ENCODE data around the gene SCAF1. TPM values are rescaled to one million over a fixed set of nuclear protein-coding genes. Genes with fewer than 3 reads are reported as not detected.

Gene SCAF1
- total RNA-seq, result 67.9 TPM
- long read RNA-seq, full-length matches to known transcripts, result 1 of 84 reads
- long read RNA-seq, partial matches to known transcripts, result 79 of 84 reads
- long read RNA-seq, other reads (novel, unspliced or antisense), result 4 of 84 reads

DNA sequence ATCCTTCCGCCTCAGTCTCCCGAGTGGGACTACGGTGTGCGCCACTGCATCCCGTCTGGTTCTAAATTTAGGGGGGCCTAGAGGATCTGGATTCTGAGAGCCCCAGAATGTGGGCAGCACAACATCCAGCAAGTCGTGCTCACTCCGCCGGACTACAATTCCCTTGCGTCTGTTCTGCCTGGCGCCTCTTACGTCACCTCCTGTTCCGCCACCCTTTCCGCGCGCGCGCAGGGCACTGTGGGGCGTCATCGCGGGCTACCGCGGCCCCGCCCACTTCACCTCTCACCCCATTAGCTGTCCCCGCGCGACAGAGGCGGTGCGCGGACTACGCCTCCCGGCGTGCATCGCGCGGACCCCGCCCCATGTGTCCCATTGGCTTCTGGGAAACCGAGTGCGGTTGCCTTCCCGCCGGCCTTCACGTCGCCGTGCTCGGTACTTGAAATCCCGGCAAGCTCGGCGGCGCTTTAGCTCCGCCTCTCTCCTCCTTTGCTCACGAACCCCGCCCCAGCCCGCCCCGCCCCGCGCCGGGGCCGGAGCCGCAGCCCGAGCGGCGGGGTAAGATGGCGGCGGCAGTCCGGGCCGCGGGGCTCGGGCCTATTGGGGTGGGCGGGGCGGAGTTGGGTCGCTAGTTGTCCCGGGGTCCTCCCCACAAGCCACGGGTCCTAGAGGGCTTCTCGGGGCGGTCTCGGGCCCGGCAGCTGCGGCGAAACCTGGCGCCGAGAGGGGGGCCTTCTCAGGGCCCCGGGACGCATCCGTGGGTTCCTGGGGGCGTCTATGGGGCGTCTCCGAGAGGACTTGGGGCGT is at the start of gene SCAF1:
Gene SCAF1, plus strand, starts transcription at position 522 of the 804 bp plus-strand sequence. CDS start 2,818 bp downstream, outside the sequence.
- Histone ChIP-seq H3K4me1 (peaks cover 32% of the 10 kb centered on the region), H3K9me3 (no peaks in the 10 kb centered on the region)
- peak; percentile 82 for ATAC-seq

DNA sequence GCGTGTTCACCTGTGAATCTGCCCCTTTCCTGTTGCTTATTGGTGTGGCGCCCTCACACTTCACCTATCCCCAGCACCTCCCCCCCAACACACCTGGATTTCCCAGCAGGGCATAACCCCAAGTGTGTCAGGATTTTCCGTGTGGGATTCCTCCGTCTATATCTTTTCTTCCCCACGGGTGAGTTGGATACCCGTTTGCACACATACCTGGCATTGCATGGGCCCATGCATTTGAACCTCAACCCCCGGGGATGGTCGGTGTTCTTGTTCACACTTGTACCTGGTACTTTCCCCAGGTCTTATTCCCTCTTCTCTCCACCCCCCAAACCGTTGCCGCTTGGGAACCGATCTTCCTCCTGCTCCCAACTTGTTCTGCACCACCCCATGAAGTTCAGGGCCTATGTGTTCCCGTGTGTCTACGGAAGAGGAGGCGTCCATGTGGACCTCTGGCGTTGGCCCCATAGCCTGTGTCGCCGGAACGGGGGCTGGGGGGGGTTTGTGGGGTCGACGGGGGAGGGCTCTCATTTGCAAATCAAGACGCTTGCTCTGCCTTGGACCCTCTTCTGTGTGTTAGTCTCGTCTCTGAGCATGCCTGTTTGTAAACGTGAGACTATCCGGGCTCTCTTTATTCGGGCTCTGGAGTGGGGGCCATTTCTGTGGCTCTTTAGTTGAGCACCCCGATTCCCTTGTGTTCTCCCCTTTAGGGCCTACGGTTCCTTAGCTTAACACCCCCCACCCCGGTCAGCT is 49.4 kb upstream of the SCAF1 start:
- ATAC-seq (no peak), DNase-seq (no peak)
- Histone ChIP-seq H3K4me3 (peak overlapping the region; percentile 85), H3K27ac (peak overlapping the region; percentile 55), H3K9me3 (no peaks in the 10 kb centered on the region), H3K27me3 (no peaks in the 10 kb centered on the region), H3K36me3 (peaks cover 35% of the 10 kb centered on the region), H3K4me1 (peaks cover 6% of the 10 kb centered on the region)
- intact Hi-C loops (cut with DNase I), result no loop called here
- TF ChIP-seq, protein P1, sequence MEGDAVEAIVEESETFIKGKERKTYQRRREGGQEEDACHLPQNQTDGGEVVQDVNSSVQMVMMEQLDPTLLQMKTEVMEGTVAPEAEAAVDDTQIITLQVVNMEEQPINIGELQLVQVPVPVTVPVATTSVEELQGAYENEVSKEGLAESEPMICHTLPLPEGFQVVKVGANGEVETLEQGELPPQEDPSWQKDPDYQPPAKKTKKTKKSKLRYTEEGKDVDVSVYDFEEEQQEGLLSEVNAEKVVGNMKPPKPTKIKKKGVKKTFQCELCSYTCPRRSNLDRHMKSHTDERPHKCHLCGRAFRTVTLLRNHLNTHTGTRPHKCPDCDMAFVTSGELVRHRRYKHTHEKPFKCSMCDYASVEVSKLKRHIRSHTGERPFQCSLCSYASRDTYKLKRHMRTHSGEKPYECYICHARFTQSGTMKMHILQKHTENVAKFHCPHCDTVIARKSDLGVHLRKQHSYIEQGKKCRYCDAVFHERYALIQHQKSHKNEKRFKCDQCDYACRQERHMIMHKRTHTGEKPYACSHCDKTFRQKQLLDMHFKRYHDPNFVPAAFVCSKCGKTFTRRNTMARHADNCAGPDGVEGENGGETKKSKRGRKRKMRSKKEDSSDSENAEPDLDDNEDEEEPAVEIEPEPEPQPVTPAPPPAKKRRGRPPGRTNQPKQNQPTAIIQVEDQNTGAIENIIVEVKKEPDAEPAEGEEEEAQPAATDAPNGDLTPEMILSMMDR (IDR thresholded peaks at IDR 0.05), result no peak

More for the DNA sequence above, at the start of gene SCAF1:
- Histone ChIP-seq H3K27me3 (no peaks in the 10 kb centered on the region), H3K36me3 (peaks cover 7% of the 10 kb centered on the region), H3K4me3 (peak within 1 kb of the TSS; percentile 91), H3K27ac (peak within 1 kb of the TSS; percentile 100)
- intact Hi-C loops (cut with DNase I), result no loop called here
- TF ChIP-seq, protein P1 (IDR thresholded peaks at IDR 0.05), result no peak
- DNase-seq, result peak; percentile 100

- H3K9me3 ChIP-seq, result no peaks in the 10 kb centered on the region
- H3K4me3 ChIP-seq, result peak overlapping the region; percentile 85
- intact Hi-C loops (cut with DNase I), result no loop called here
- H3K4me1 ChIP-seq, result peaks cover 6% of the 10 kb centered on the region
- H3K27me3 ChIP-seq, result no peaks in the 10 kb centered on the region
- TF ChIP-seq, protein P1 (IDR thresholded peaks at IDR 0.05), result no peak
- ATAC-seq (peak; percentile 74), DNase-seq (peak; percentile 96)
- peak overlapping the region; percentile 73 for H3K27ac ChIP-seq
- H3K36me3 ChIP-seq, result peaks cover 42% of the 10 kb centered on the region
Measured at GRCh38 chr19:49593233-49594113, 48.5 kb upstream of the SCAF1 start.

DNA sequence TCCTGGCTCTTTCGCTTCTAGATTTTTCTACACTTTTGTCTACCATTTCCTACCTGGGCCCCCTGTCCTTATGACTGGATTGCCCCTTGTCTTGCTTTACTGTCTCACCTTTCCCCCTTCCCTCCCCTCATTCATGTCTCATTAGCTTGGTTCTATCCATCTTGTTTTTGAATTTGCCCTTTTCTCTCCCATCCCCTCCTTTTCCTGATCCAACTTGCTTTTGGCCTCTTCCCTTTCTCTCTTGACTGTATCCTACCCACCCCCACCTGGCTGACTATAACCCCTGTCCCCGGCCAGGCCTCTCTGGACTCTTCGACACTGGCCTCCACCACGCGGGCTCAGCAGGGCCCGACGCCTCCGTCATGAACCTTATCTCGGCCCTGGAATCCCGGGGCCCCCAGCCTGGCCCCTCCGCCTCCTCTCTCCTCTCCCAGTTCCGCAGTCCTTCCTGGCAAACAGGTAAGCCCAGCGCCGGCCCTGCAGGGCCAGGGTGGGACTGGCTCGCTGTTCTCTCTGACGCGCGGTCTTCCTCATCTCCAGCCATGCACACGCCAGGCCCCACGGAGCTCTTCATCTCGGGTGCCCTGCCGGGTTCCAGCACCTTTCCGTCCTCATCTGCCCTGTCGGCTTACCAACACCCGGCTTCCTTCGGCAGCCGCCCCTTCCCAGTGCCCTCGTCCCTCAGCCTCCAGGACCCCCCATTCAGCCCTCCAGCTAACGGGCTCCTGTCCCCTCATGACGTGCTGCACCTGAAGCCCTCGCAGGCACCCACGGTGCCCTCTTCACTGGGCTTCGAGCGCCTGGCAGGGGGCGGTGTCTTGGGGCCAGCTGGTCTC is 47.6 kb upstream of the SCAF1 start:
- H3K9me3 ChIP-seq, result no peaks in the 10 kb centered on the region
- DNase-seq, result peak; percentile 64
- H3K4me3 ChIP-seq, result no peak overlapping the region
- no peaks in the 10 kb centered on the region for H3K27me3 ChIP-seq
- intact Hi-C loops (cut with DNase I), result no loop called here
- peaks cover 6% of the 10 kb centered on the region for H3K4me1 ChIP-seq
- H3K27ac ChIP-seq, result peak overlapping the region; percentile 73
- H3K36me3 ChIP-seq, result peaks cover 51% of the 10 kb centered on the region
- TF ChIP-seq, protein P1 (IDR thresholded peaks at IDR 0.05), result no peak
- no peak for ATAC-seq

All from upper lobe of right lung (tissue), 1 donor.